ENCODE results near the gene IL10RB. TPM values are rescaled to one million over a fixed set of nuclear protein-coding genes. Genes with fewer than 3 reads are reported as not detected.

IL10RB gene
- total and polyA plus RNA-seq, 2 experiments from 2014 or later: 7.5 to 16.1 TPM

DNA sequence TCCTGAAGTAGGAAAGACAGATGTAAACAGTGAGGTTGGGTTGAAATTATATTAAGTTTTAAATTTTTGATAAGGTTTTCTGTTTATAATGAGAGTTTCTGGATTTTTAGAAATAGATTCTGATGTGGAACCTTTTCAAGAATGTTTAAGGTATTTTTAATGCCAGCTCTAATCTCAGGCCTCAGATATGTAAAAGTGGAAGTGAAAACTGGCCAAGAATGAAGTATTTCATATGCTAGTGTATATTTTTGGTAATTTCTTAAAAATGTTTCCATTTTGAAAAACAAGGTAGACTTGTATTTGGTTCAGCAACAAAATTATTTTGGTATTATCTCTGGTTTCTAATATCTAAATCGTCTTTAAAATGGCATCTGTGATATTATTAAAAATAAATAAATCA, 73.0 kb downstream of the IL10RB start:
- no peak overlapping the region for H3K27ac ChIP-seq
- H3K27me3 ChIP-seq: no peaks in the 10 kb centered on the region
- H3K4me1 ChIP-seq (ENCODE audit: low read depth): no peaks in the 10 kb centered on the region
- peaks cover 16% of the 10 kb centered on the region for H3K36me3 ChIP-seq
- no peaks in the 10 kb centered on the region for H3K9me3 ChIP-seq (ENCODE audit: low read depth)
- no peak overlapping the region for H3K4me3 ChIP-seq
- TF ChIP-seq, protein P1, sequence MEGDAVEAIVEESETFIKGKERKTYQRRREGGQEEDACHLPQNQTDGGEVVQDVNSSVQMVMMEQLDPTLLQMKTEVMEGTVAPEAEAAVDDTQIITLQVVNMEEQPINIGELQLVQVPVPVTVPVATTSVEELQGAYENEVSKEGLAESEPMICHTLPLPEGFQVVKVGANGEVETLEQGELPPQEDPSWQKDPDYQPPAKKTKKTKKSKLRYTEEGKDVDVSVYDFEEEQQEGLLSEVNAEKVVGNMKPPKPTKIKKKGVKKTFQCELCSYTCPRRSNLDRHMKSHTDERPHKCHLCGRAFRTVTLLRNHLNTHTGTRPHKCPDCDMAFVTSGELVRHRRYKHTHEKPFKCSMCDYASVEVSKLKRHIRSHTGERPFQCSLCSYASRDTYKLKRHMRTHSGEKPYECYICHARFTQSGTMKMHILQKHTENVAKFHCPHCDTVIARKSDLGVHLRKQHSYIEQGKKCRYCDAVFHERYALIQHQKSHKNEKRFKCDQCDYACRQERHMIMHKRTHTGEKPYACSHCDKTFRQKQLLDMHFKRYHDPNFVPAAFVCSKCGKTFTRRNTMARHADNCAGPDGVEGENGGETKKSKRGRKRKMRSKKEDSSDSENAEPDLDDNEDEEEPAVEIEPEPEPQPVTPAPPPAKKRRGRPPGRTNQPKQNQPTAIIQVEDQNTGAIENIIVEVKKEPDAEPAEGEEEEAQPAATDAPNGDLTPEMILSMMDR (IDR thresholded peaks at IDR 0.05; ENCODE audit: low read depth, low read length): no peak
- DNase-seq (ENCODE audit: low read depth in 1 of 2, low spot score in 1 of 2): no peak

DNA sequence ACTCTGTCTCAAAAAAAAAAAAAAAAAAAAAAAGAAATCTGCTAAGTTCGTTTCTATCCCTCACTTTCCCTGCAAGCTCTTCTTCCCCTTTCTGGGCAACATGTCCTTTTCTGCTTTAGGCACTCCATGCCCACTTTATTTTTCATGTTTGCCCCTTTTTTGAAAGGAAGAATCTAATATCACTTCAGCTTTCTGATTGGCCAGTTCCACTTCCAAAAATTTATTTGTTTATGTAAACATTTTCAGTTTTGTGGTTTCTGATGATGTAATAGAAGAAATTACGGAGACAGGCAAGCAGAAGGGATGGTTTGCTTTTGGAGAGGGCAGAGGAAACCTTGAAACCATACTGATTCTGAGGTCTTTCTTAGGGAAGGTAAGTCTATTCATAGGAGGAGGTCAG, 73.8 kb downstream of the IL10RB start:
- peaks cover 18% of the 10 kb centered on the region for H3K36me3 ChIP-seq
- TF ChIP-seq, protein P1 (IDR thresholded peaks at IDR 0.05; ENCODE audit: low read depth, low read length): no peak
- H3K4me3 ChIP-seq: no peak overlapping the region
- H3K27ac ChIP-seq: no peak overlapping the region
- H3K9me3 ChIP-seq (ENCODE audit: low read depth): no peaks in the 10 kb centered on the region
- DNase-seq (ENCODE audit: low read depth in 1 of 2, low spot score in 1 of 2): no peak
- H3K27me3 ChIP-seq: no peaks in the 10 kb centered on the region
- H3K4me1 ChIP-seq (ENCODE audit: low read depth): no peaks in the 10 kb centered on the region

DNA sequence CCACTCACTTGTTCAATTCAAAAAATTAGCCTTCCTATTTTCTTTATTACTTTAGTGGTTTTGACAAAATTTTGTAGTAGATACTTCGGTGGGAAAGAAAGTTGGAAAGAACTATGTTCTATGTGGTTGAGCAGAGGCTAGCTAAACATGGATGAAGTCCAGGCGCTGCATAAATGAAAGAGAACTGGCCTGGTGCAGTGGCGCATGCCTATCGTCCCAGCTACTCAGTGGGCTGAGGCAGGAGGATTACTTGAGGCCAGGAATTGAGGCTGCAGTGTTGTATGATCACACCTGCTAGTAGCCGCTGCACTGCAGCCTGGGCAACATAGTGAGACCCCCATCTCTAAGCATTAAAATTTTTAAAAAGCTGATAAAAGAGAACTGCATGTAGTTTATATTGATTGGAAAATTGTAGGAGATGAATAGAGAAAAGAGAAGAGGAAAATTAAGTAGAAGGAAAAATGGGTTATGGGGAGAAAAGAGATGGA, 79.6 kb downstream of the IL10RB start:
- Histone ChIP-seq H3K36me3 (peaks cover 33% of the 10 kb centered on the region), H3K9me3 (ENCODE audit: low read depth) (no peaks in the 10 kb centered on the region), H3K27me3 (no peaks in the 10 kb centered on the region), H3K27ac (no peak overlapping the region), H3K4me3 (no peak overlapping the region), H3K4me1 (ENCODE audit: low read depth) (no peaks in the 10 kb centered on the region)
- DNase-seq (ENCODE audit: low read depth in 1 of 2, low spot score in 1 of 2): no peak
- TF ChIP-seq, protein P1 (IDR thresholded peaks at IDR 0.05; ENCODE audit: low read depth, low read length): no peak

Other genes with a start within 250 kb of the IL10RB start
- gene OLIG2, start 240.4 kb upstream of the IL10RB start, total RNA-seq: 0.09 TPM in 1 of 2 replicates, not detected in the other
- not detected in 2 replicates for gene OLIG2, start 240.4 kb upstream of the IL10RB start, polyA plus RNA-seq
- 0.63 TPM in 1 of 2 replicates, not detected in the other for gene OLIG1, start 196.2 kb upstream of the IL10RB start, total RNA-seq
- gene OLIG1, start 196.2 kb upstream of the IL10RB start, polyA plus RNA-seq: 0.65 and 0.74 TPM in 2 replicates
- gene IFNAR2, start 36.4 kb upstream of the IL10RB start, total RNA-seq: 1.3 and 3.3 TPM in 2 replicates
- gene IFNAR2, start 36.4 kb upstream of the IL10RB start, polyA plus RNA-seq: 10.9 and 20.3 TPM in 2 replicates
- 6.5 and 12.1 TPM in 2 replicates for gene IFNAR1, start 58.6 kb downstream of the IL10RB start, total RNA-seq
- gene IFNAR1, start 58.6 kb downstream of the IL10RB start, polyA plus RNA-seq: 18.6 and 19.2 TPM in 2 replicates
- 36.8 and 47.2 TPM in 2 replicates for gene IFNGR2, start 137.0 kb downstream of the IL10RB start, total RNA-seq
- gene IFNGR2, start 137.0 kb downstream of the IL10RB start, polyA plus RNA-seq: 64.6 and 87.6 TPM in 2 replicates
- gene TMEM50B, start 213.6 kb downstream of the IL10RB start, total RNA-seq: 50.2 and 100 TPM in 2 replicates
- 85.0 and 138 TPM in 2 replicates for gene TMEM50B, start 213.6 kb downstream of the IL10RB start, polyA plus RNA-seq
- gene DNAJC28, start 225.3 kb downstream of the IL10RB start, total RNA-seq: 1.8 and 2.3 TPM in 2 replicates
- gene DNAJC28, start 225.3 kb downstream of the IL10RB start, polyA plus RNA-seq: 4.8 and 6.6 TPM in 2 replicates